ENCODE data around the gene PIP4K2A.

PIP4K2A gene

DNA sequence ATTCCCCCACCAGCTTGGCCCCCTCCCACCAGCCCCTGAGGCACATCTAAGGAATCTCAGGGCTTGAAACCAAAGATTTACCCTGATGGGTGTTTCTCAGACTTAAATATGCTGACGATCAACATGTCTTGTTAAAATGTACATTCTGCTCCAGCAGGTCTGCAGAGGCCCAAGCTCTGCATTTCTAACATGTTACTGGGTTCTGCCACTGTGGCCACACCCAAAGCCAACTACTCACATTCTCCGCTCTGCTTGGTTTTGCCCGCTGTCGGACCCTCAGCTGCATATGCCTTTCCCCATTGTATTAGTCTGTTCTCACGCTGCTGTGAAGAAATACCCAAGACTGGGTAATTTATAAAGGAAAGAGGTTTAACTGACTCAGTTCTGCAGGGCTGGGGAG lies 8.9 kb downstream of the PIP4K2A start:
- H3K4me1 ChIP-seq (ENCODE audit: control insufficient read depth, low read depth, low read length), result no peaks in the 10 kb centered on the region
- peaks cover 24% of the 10 kb centered on the region for H3K79me2 ChIP-seq (ENCODE audit: control insufficient read depth, insufficient read depth, low read length)

DNA sequence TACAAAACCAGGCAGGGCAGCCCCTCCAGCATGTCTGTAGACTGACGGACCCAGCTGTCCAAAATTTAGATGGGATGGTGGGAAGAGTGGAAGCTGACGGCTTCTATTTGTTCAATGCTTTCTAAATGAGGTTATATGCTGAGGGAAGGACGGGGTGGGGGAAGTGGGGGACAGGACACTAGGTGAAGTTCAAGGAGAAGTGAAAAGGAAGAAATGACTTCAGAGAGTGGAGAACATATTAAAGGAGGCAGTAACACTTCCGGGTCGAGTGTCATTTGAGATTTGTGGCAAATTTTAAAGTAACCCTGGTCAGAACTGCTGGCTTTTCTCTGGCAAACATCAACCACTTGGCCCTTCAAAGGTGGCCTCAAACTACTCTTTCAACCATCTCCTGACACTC lies 9.4 kb downstream of the PIP4K2A start:
- Histone ChIP-seq H3K4me1 (ENCODE audit: control insufficient read depth, low read depth, low read length) (no peaks in the 10 kb centered on the region), H2BK120ac (ENCODE audit: low read depth, low read length) (no peak overlapping the region), H3K56ac (ENCODE audit: low read length) (no peak overlapping the region), H3K23ac (ENCODE audit: low read length) (no peak overlapping the region), H3K27ac (ENCODE audit: low read depth, low read length) (no peak overlapping the region), H3K18ac (ENCODE audit: low read length) (no peak overlapping the region), H3K4ac (ENCODE audit: low read depth, low read length) (no peak overlapping the region), H2AK5ac (ENCODE audit: low read length) (no peak overlapping the region), H3K36me3 (ENCODE audit: control insufficient read depth, insufficient read depth, low read length) (no peaks in the 10 kb centered on the region), H3K4me2 (ENCODE audit: low read length) (no peak overlapping the region), H3K27me3 (ENCODE audit: insufficient read depth, low read length, poor library complexity) (no peaks in the 10 kb centered on the region), H3K79me1 (ENCODE audit: low read length) (peaks cover 24% of the 10 kb centered on the region), H4K5ac (ENCODE audit: low read length) (no peak overlapping the region), H4K8ac (ENCODE audit: low read depth, low read length) (no peak overlapping the region), H3K9ac (ENCODE audit: low read length) (no peak overlapping the region), H2BK5ac (ENCODE audit: low read length) (no peak overlapping the region), H3K4me3 (ENCODE audit: low read length) (no peak overlapping the region), H2BK15ac (replicated peaks; ENCODE audit: low read depth) (no peak overlapping the region), H3K79me2 (ENCODE audit: control insufficient read depth, insufficient read depth, low read length) (peaks cover 23% of the 10 kb centered on the region)
- no peak for DNase-seq
- WGBS (ENCODE audit: extremely low coverage, insufficient coverage, low lambda C conversion rate), result no CpG with 5 or more reads among the region's 5 CpGs

More for the DNA sequence above, 8.9 kb downstream of the PIP4K2A start:
- Histone ChIP-seq H3K56ac (ENCODE audit: low read length) (no peak overlapping the region), H3K23ac (ENCODE audit: low read length) (no peak overlapping the region), H3K79me1 (ENCODE audit: low read length) (peaks cover 22% of the 10 kb centered on the region), H4K5ac (ENCODE audit: low read length) (no peak overlapping the region), H2BK120ac (ENCODE audit: low read depth, low read length) (no peak overlapping the region), H3K4me2 (ENCODE audit: low read length) (no peak overlapping the region), H3K4ac (ENCODE audit: low read depth, low read length) (no peak overlapping the region), H2AK5ac (ENCODE audit: low read length) (no peak overlapping the region), H2BK15ac (replicated peaks; ENCODE audit: low read depth) (no peak overlapping the region), H4K8ac (ENCODE audit: low read depth, low read length) (no peak overlapping the region), H3K27ac (ENCODE audit: low read depth, low read length) (no peak overlapping the region), H3K18ac (ENCODE audit: low read length) (no peak overlapping the region), H3K27me3 (ENCODE audit: insufficient read depth, low read length, poor library complexity) (no peaks in the 10 kb centered on the region), H2BK5ac (ENCODE audit: low read length) (no peak overlapping the region), H3K36me3 (ENCODE audit: control insufficient read depth, insufficient read depth, low read length) (no peaks in the 10 kb centered on the region), H3K9ac (ENCODE audit: low read length) (no peak overlapping the region), H3K4me3 (ENCODE audit: low read length) (no peak overlapping the region)
- no peak for DNase-seq
- no CpG with 5 or more reads among the region's 5 CpGs for WGBS (ENCODE audit: extremely low coverage, insufficient coverage, low lambda C conversion rate)

DNA sequence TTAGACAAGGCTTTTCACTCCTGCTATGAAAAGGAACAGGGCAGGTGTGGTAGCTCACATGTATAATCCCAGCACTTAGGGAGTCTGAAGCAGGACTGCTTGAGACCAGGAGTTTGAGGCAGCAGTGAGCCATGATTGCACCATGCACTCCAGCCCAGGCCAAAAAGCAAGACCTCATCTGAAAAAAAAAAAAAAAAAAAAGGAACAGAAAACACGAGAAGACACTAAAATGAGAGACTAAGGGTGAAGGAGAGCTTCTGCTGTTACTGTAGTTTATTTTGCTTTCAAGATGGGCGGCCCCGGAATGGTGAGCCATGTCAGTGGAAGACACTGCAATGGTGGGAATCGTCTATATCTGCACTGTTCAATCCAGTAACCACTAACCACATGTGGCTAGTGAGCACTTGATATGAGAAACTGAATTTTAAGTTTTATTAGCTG lies 9.9 kb downstream of the PIP4K2A start:
- peaks cover 26% of the 10 kb centered on the region for H3K79me1 ChIP-seq (ENCODE audit: low read length)
- H3K27me3 ChIP-seq (ENCODE audit: insufficient read depth, low read length, poor library complexity), result no peaks in the 10 kb centered on the region
- H3K4me2 ChIP-seq (ENCODE audit: low read length), result no peak overlapping the region
- peaks cover 25% of the 10 kb centered on the region for H3K79me2 ChIP-seq (ENCODE audit: control insufficient read depth, insufficient read depth, low read length)
- H3K4me1 ChIP-seq (ENCODE audit: control insufficient read depth, low read depth, low read length), result no peaks in the 10 kb centered on the region
- no CpG with 5 or more reads among the region's 4 CpGs for WGBS (ENCODE audit: extremely low coverage, insufficient coverage, low lambda C conversion rate)
- no peak overlapping the region for H4K5ac ChIP-seq (ENCODE audit: low read length)
- no peak overlapping the region for H2BK120ac ChIP-seq (ENCODE audit: low read depth, low read length)
- no peak overlapping the region for H3K9ac ChIP-seq (ENCODE audit: low read length)
- no peak overlapping the region for H3K4me3 ChIP-seq (ENCODE audit: low read length)
- H3K56ac ChIP-seq (ENCODE audit: low read length), result no peak overlapping the region
- DNase-seq, result no peak
- no peak overlapping the region for H2BK15ac ChIP-seq (replicated peaks; ENCODE audit: low read depth)
- H3K36me3 ChIP-seq (ENCODE audit: control insufficient read depth, insufficient read depth, low read length), result no peaks in the 10 kb centered on the region
- no peak overlapping the region for H3K27ac ChIP-seq (ENCODE audit: low read depth, low read length)
- no peak overlapping the region for H3K4ac ChIP-seq (ENCODE audit: low read depth, low read length)
- H2BK5ac ChIP-seq (ENCODE audit: low read length), result no peak overlapping the region
- H3K23ac ChIP-seq (ENCODE audit: low read length), result no peak overlapping the region
- no peak overlapping the region for H3K18ac ChIP-seq (ENCODE audit: low read length)
- H2AK5ac ChIP-seq (ENCODE audit: low read length), result no peak overlapping the region
- H4K8ac ChIP-seq (ENCODE audit: low read depth, low read length), result no peak overlapping the region

DNA sequence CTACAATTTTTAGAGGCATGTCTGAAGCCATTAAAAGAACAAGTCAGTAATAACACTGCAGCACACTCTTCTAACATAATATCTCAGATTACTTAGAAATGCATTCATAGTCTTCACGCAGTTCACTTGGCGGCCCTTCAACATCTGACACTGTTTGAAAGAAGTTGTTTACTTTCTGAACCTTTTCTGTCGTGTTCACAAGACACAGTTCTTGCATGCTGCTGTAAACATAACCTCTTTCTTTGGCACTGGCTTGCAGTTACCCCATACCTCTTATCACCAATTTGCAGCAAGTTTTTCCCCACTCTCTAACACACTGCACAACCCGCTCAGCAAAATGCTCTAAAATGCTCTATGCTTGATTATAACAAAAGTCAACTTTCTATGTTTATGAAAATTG lies 12.0 kb downstream of the PIP4K2A start:
- Histone ChIP-seq H3K4ac (ENCODE audit: low read depth, low read length) (no peak overlapping the region), H4K5ac (ENCODE audit: low read length) (no peak overlapping the region), H2BK5ac (ENCODE audit: low read length) (no peak overlapping the region), H3K79me1 (ENCODE audit: low read length) (peaks cover 18% of the 10 kb centered on the region), H3K4me2 (ENCODE audit: low read length) (no peak overlapping the region), H4K8ac (ENCODE audit: low read depth, low read length) (no peak overlapping the region), H3K9ac (ENCODE audit: low read length) (no peak overlapping the region), H3K79me2 (ENCODE audit: control insufficient read depth, insufficient read depth, low read length) (peaks cover 17% of the 10 kb centered on the region), H3K56ac (ENCODE audit: low read length) (no peak overlapping the region), H3K36me3 (ENCODE audit: control insufficient read depth, insufficient read depth, low read length) (no peaks in the 10 kb centered on the region), H2AK5ac (ENCODE audit: low read length) (no peak overlapping the region), H3K4me1 (ENCODE audit: control insufficient read depth, low read depth, low read length) (no peaks in the 10 kb centered on the region), H3K4me3 (ENCODE audit: low read length) (no peak overlapping the region), H3K27ac (ENCODE audit: low read depth, low read length) (no peak overlapping the region), H2BK15ac (replicated peaks; ENCODE audit: low read depth) (no peak overlapping the region), H2BK120ac (ENCODE audit: low read depth, low read length) (no peak overlapping the region), H3K27me3 (ENCODE audit: insufficient read depth, low read length, poor library complexity) (no peaks in the 10 kb centered on the region), H3K18ac (ENCODE audit: low read length) (no peak overlapping the region), H3K23ac (ENCODE audit: low read length) (no peak overlapping the region)
- WGBS (ENCODE audit: extremely low coverage, insufficient coverage, low lambda C conversion rate), result no CpG with 5 or more reads among the region's 4 CpGs
- no peak for DNase-seq

DNA sequence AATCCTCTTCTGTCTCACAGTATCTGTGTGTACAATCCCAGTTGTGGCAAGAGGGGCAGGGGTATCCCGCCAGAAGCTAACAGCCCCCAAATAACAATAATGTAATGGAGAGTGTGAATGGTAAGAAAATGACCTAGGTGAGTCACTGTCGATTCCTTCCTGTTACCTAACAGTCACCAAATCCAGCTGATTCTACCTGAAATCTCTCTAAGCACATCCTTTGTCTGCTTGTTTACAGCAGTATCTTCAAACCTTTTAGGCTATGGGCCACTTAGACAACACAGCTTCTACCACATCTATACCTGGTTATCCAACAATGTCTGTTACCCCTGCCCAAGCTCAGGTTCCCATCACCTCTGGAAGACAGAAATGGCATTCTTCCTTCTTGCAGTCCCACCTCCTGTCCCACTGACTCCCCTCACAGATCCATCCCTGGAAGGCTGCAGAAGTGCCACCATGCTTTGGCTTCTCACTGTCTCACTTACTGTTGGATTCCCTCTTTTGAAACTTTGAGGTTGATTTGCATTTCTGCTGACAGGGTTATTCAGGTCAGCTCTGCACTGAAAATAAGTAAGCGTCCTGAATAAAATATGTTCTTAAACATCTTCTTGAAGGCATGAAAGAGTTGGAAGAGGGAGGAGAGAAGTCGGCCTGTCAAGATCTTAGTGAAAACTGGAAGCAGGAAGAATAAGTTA lies 13.1 kb downstream of the PIP4K2A start:
- Histone ChIP-seq H3K56ac (ENCODE audit: low read length) (no peak overlapping the region), H3K4ac (ENCODE audit: low read depth, low read length) (no peak overlapping the region), H2AK5ac (ENCODE audit: low read length) (no peak overlapping the region), H3K27me3 (ENCODE audit: insufficient read depth, low read length, poor library complexity) (no peaks in the 10 kb centered on the region), H3K79me1 (ENCODE audit: low read length) (peaks cover 17% of the 10 kb centered on the region), H3K9ac (ENCODE audit: low read length) (no peak overlapping the region), H3K4me2 (ENCODE audit: low read length) (no peak overlapping the region), H3K27ac (ENCODE audit: low read depth, low read length) (no peak overlapping the region), H4K5ac (ENCODE audit: low read length) (no peak overlapping the region), H2BK15ac (replicated peaks; ENCODE audit: low read depth) (no peak overlapping the region), H4K8ac (ENCODE audit: low read depth, low read length) (no peak overlapping the region), H3K4me3 (ENCODE audit: low read length) (no peak overlapping the region), H3K4me1 (ENCODE audit: control insufficient read depth, low read depth, low read length) (no peaks in the 10 kb centered on the region), H3K23ac (ENCODE audit: low read length) (no peak overlapping the region), H3K18ac (ENCODE audit: low read length) (no peak overlapping the region), H2BK5ac (ENCODE audit: low read length) (no peak overlapping the region), H3K36me3 (ENCODE audit: control insufficient read depth, insufficient read depth, low read length) (no peaks in the 10 kb centered on the region), H2BK120ac (ENCODE audit: low read depth, low read length) (no peak overlapping the region), H3K79me2 (ENCODE audit: control insufficient read depth, insufficient read depth, low read length) (peaks cover 17% of the 10 kb centered on the region)
- WGBS (ENCODE audit: extremely low coverage, insufficient coverage, low lambda C conversion rate), result no CpG with 5 or more reads among the region's 4 CpGs
- no peak for DNase-seq

DNA sequence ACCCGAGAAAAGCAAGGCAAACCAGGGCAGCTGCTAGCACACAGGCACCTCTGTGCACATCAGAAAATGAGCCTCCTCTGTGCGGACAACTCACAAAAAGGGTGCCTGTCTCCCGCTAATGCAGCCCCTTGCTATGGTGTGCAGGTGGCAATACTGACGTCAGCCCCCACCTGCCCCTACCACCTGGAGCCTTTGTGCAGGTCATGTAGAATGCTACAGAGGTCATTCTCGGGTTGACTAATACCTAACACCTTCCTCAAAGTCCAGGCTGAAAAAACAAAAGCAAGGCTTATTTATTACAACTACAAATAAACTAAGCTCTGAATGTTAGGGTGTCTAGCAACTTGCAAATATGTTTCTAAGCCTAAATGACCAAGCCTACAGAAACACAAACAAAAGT lies 13.9 kb downstream of the PIP4K2A start:
- Histone ChIP-seq H2AK5ac (ENCODE audit: low read length) (no peak overlapping the region), H3K23ac (ENCODE audit: low read length) (no peak overlapping the region), H3K18ac (ENCODE audit: low read length) (no peak overlapping the region), H3K4me1 (ENCODE audit: control insufficient read depth, low read depth, low read length) (no peaks in the 10 kb centered on the region), H2BK5ac (ENCODE audit: low read length) (no peak overlapping the region), H4K5ac (ENCODE audit: low read length) (no peak overlapping the region), H3K56ac (ENCODE audit: low read length) (no peak overlapping the region), H3K36me3 (ENCODE audit: control insufficient read depth, insufficient read depth, low read length) (no peaks in the 10 kb centered on the region), H3K4me2 (ENCODE audit: low read length) (no peak overlapping the region), H3K4ac (ENCODE audit: low read depth, low read length) (no peak overlapping the region), H2BK15ac (replicated peaks; ENCODE audit: low read depth) (no peak overlapping the region), H4K8ac (ENCODE audit: low read depth, low read length) (no peak overlapping the region), H3K9ac (ENCODE audit: low read length) (no peak overlapping the region), H3K4me3 (ENCODE audit: low read length) (no peak overlapping the region), H3K79me2 (ENCODE audit: control insufficient read depth, insufficient read depth, low read length) (peaks cover 18% of the 10 kb centered on the region), H3K27ac (ENCODE audit: low read depth, low read length) (no peak overlapping the region), H3K27me3 (ENCODE audit: insufficient read depth, low read length, poor library complexity) (no peaks in the 10 kb centered on the region), H3K79me1 (ENCODE audit: low read length) (peaks cover 14% of the 10 kb centered on the region), H2BK120ac (ENCODE audit: low read depth, low read length) (no peak overlapping the region)
- WGBS (ENCODE audit: extremely low coverage, insufficient coverage, low lambda C conversion rate), result no CpG with 5 or more reads among the region's 5 CpGs
- DNase-seq, result no peak
